ENCODE data around the gene DTNBP1.

- TF ChIP-seq CTCF (conservative IDR thresholded peaks at IDR 0.05) (no peak), ZFX (IDR thresholded peaks at IDR 0.05) (no peak)
These were observed 22.8 kb upstream of the DTNBP1 start for GRCh38 chr6:15685619-15686018.
